ENCODE results near the gene ZBTB44.

- no peak for TF ChIP-seq CTCF (conservative IDR thresholded peaks at IDR 0.05; ENCODE audit: low read length)
- no peak for TF ChIP-seq EZH2phosphoT487 (IDR thresholded peaks at IDR 0.05; ENCODE audit: borderline replicate concordance)
Measured at GRCh38 chr11:130327716-130328115, 13.0 kb upstream of the ZBTB44 start.
